Left lung (tissue), 10 donors: ENCODE measurements around the gene JPH2. TPM values are rescaled to one million over a fixed set of nuclear protein-coding genes. Genes with fewer than 3 reads are reported as not detected.

Experiments used
- ATAC-seq: fragments of 200-7000 bp; cut with Tn5 transposase; one replicate; pipeline ENCODE4 v1.9.1; 2020; ENCODE audit warnings: moderate library complexity
- DNase-seq, 4 donors: peaks; one replicate each; pipeline ENCODE4 v3.0.0-alpha.2; 2013 to 2020
- H3K27ac ChIP-seq, 2 donors: fragments of 200-600 bp; sonication (generic) in 1 of 2; one replicate each; pipeline versions ENCODE4 v1.5.0 to v1.8.0; 2020 to 2021
- H3K27me3 ChIP-seq, 2 donors: fragments of 200-600 bp; sonication (generic) in 1 of 2; one replicate each; pipeline versions ENCODE4 v1.5.0 to v1.8.0; 2020 to 2021
- H3K36me3 ChIP-seq, 2 donors: fragments of 200-600 bp; sonication (generic) in 1 of 2; one replicate each; pipeline versions ENCODE4 v1.5.0 to v1.8.0; 2020 to 2021
- H3K4me1 ChIP-seq, 2 donors: fragments of 200-600 bp; one replicate each; pipeline ENCODE4 v1.8.0; 2021
- H3K4me3 ChIP-seq, 2 donors: fragments of 200-600 bp; sonication (generic) in 1 of 2; one replicate each; pipeline versions ENCODE4 v1.5.0 to v1.8.0; 2020 to 2021; ENCODE audit warnings: mild to moderate bottlenecking in 1 of 2
- H3K9me3 ChIP-seq, 2 donors: fragments of 200-600 bp; sonication (generic) in 1 of 2; one replicate each; pipeline versions ENCODE4 v1.5.0 to v1.8.0; 2020 to 2021
- intact Hi-C, 2 donors: fragments of 100-400 bp; cut with DNase I; formaldehyde crosslinking; loops; one replicate each; pipeline versions ENCODE4 v1.11.2 to v1.14.2; 2022
- polyA plus RNA-seq, 6 donors: library from polyadenylated mRNA; unstranded; fragments of 120-200 nt; gene quantifications; one replicate each; pipeline ENCODE4 v1.2.1, GENCODE V29; 2013; ENCODE audit not compliant: insufficient read length in 6 of 6
- total RNA-seq, 2 donors: library from RNA; stranded (reverse); fragmentation: NEBNext Ultra II Directional; extraction: Animal tissue kit (Norgen Biotek cat#: 25700); gene quantifications; one replicate each; pipeline ENCODE4 v1.2.1, GENCODE V29; 2021
- TF ChIP-seq, protein P1 (sequence below), 2 donors: fragments of 200-600 bp; sonication (generic) in 1 of 2; IDR thresholded peaks; one replicate each; pipeline versions ENCODE4 v1.5.0 to v1.8.0; 2021; ENCODE audit warnings: antibody characterized with exemption in 2 of 2
- donor health status: DM: no; HTN: yes; CAD: no.
- donor health status: DM: no; HTN: no; CAD: no.

Gene JPH2
- total and polyA plus RNA-seq, 8 donors, result 0.83 to 7.4 (median 1.4) TPM

DNA sequence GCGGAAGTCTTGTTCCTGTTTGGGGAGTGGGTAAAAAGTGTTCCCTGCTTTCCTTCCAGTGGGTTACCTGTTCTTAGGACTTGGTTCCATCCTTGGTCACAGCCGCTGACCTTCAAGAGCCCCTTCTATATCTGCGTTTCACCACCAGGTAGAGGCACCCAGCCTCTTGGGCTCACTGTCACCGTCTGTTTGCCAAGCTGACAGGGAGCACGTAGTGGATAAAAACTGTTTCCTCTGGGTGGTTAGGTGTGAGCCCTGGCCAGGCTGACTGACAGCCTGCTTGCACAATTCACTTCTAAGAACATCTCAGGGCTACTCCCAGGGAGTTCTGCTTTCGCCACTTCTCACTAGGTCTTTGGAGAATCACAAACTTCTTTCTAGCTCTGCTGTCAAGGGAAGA is 1.8 kb upstream of the JPH2 start:
- TF ChIP-seq, protein P1, sequence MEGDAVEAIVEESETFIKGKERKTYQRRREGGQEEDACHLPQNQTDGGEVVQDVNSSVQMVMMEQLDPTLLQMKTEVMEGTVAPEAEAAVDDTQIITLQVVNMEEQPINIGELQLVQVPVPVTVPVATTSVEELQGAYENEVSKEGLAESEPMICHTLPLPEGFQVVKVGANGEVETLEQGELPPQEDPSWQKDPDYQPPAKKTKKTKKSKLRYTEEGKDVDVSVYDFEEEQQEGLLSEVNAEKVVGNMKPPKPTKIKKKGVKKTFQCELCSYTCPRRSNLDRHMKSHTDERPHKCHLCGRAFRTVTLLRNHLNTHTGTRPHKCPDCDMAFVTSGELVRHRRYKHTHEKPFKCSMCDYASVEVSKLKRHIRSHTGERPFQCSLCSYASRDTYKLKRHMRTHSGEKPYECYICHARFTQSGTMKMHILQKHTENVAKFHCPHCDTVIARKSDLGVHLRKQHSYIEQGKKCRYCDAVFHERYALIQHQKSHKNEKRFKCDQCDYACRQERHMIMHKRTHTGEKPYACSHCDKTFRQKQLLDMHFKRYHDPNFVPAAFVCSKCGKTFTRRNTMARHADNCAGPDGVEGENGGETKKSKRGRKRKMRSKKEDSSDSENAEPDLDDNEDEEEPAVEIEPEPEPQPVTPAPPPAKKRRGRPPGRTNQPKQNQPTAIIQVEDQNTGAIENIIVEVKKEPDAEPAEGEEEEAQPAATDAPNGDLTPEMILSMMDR (IDR thresholded peaks at IDR 0.05), result no peak
- Histone ChIP-seq H3K4me3 (no peak overlapping the region), H3K27me3 (peaks cover 7 to 44% of the 10 kb centered on the region in 2 donors), H3K36me3 (no peaks in the 10 kb centered on the region), H3K4me1 (peaks cover 9 to 15% of the 10 kb centered on the region in 2 donors), H3K27ac (no peak overlapping the region), H3K9me3 (no peaks in the 10 kb centered on the region)
- DNase-seq, result no peak
- ATAC-seq, result peak; percentile 15
- intact Hi-C loops, result loop anchor here in 1 of 2 donors (2.0 kb wide), 1 partner anchor 72 kb away; no protein-coding TSS in a partner anchor

DNA sequence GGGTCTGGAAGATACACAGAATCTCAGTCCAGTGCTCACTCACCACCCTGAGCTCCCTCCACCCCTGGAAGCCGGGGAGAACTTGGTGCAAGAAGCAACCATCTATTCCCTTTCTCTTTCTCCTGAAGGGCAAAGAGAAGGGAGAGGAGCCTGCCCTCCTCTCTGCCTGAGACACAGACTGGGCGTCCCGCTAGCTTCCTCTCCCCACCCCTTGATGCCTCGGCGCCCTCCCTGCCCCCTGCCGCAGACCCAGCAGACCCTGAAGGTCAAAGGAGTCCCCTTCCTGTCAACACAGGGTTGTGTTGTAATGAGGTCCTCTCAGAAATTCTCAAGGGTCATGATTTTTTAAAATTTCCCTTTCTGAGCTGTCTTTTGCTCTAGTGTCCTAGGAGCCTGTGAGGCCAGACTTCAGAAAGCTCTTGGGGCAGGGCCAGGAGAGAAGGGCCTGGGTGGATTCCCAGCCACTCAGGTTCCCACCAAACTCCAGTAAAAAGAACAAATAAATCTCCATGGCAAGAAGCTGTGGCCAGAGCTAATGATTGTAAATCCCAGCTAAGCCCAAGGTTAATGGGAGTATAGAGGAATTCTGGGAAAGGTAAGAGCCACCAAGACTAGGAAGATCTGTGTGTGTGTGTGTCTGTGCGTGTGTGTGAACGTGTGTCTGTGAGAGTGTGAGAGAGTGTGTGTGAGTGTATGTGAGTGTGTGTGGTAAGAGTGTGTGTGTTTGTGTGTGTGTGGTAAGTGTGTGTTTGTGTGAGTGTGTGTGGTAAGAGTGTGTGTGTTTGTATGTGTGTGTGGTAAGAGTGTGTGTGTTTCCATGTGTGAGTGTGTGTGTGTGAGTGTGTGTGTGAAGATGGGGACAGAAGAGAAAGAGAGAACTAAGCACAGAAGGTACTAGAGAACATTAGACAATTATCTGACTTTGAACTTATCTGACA is 1.1 kb upstream of the JPH2 start:
- H3K27ac ChIP-seq, result no peak overlapping the region
- H3K4me1 ChIP-seq, result peaks cover 9 to 15% of the 10 kb centered on the region in 2 donors
- DNase-seq, result no peak
- peak overlapping the region in 1 of 2 donors; percentile 21 for H3K4me3 ChIP-seq
- H3K36me3 ChIP-seq, result no peaks in the 10 kb centered on the region
- intact Hi-C loops, result loop anchor here in 1 of 2 donors (2.0 kb wide), 1 partner anchor 71 kb away; no protein-coding TSS in a partner anchor
- TF ChIP-seq, protein P1 (IDR thresholded peaks at IDR 0.05), result no peak
- H3K9me3 ChIP-seq, result no peaks in the 10 kb centered on the region
- peaks cover 7 to 50% of the 10 kb centered on the region in 2 donors for H3K27me3 ChIP-seq
- peak; percentile 22 for ATAC-seq

DNA sequence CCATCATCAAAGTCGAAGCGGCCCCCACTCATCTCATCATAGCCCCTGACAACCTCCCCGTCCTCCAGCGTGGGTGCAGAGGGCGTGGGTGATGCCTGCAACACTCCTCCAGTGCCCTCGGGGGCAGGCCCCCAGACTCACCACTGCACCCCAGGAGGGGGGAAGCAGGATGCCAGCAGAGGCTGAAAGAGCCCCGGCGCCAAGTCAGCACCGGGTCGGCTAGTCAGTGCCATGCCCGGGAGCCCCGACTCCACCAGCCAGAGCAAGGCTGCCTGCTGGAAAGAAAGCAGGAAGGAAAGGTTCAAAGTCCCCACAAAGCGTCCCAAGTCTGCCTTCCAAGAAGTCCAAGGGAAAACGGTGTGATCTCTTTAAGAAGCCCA is 324 bp downstream of the JPH2 start:
- H3K9me3 ChIP-seq, result no peaks in the 10 kb centered on the region
- intact Hi-C loops, result no loop called here
- H3K4me3 ChIP-seq, result peak overlapping the region; percentile 15 to 21
- DNase-seq (no peak), ATAC-seq (no peak)
- TF ChIP-seq, protein P1 (IDR thresholded peaks at IDR 0.05), result no peak
- H3K27ac ChIP-seq, result no peak overlapping the region
- H3K27me3 ChIP-seq, result peaks cover 7 to 64% of the 10 kb centered on the region in 2 donors
- H3K4me1 ChIP-seq, result peaks cover 9 to 15% of the 10 kb centered on the region in 2 donors
- no peaks in the 10 kb centered on the region for H3K36me3 ChIP-seq

DNA sequence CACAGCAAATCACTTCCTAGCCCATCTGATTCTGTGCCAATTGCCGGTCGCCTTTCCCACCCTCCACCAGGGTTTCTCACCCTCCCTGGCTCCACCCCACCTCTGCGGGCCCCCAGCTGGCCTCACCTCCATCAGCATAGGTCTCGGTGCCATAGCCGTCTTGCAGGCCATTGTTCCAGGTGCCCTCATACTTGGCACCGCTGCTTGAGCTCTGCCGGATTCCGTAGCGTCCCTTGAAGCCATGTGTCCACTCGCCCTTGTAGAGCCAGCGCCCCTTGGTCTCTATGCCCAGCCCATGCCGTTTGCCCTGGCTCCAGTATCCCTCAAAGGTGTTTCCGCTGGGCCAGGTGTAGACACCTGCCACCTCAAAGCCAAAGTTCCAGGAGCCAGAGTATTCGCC is 787 bp downstream of the JPH2 start:
- H3K27ac ChIP-seq, result no peak overlapping the region
- intact Hi-C loops, result no loop called here
- DNase-seq, result no peak
- H3K4me1 ChIP-seq, result peaks cover 9 to 15% of the 10 kb centered on the region in 2 donors
- peak overlapping the region in 1 of 2 donors; percentile 21 for H3K4me3 ChIP-seq
- TF ChIP-seq, protein P1 (IDR thresholded peaks at IDR 0.05), result no peak
- peaks cover 7 to 69% of the 10 kb centered on the region in 2 donors for H3K27me3 ChIP-seq
- no peak for ATAC-seq
- H3K9me3 ChIP-seq, result no peaks in the 10 kb centered on the region
- H3K36me3 ChIP-seq, result no peaks in the 10 kb centered on the region

DNA sequence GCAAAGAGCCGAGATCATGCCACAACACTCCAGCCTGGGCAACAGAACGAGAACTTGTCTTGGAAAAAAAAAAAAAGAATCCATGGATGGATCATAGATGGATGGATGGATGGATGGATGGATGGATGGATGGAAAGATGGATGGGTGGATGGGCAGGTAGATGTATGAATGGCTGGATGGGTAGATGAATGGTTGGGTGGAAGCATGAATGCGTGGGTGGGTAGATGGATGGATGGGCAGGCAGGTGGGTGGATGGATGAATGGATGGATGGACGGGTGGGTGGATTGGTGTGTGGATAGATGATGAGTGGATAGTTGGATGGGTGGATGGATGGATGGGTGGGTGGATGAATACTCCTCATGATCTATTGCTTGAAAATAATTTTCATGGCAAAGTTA is 1.4 kb downstream of the JPH2 start:
- ATAC-seq (no peak), DNase-seq (no peak)
- peaks cover 9 to 15% of the 10 kb centered on the region in 2 donors for H3K4me1 ChIP-seq
- TF ChIP-seq, protein P1 (IDR thresholded peaks at IDR 0.05), result no peak
- H3K36me3 ChIP-seq, result no peaks in the 10 kb centered on the region
- peaks cover 7 to 75% of the 10 kb centered on the region in 2 donors for H3K27me3 ChIP-seq
- no peak overlapping the region for H3K4me3 ChIP-seq
- no peak overlapping the region for H3K27ac ChIP-seq
- intact Hi-C loops, result no loop called here
- H3K9me3 ChIP-seq, result no peaks in the 10 kb centered on the region
